LNCaP clone FGC (cell line): Measurements from ENCODE around the gene LIPG.
"Not testable (repeated sequence)": the region's sequence is repeated elsewhere in the genome, so short reads cannot be mapped to it uniquely, and the experiment has no call there.

ENCODE experiments used
- DNase-seq: peaks from one replicate; pipeline ENCODE4 v3.0.0-alpha.2; 2011; ENCODE audit warnings: low read depth
- H3K4me3 ChIP-seq: 2 replicates; pipeline ENCODE4 v1.5.1; 2011; ENCODE audit warnings: mild to moderate bottlenecking, low read depth, low read length, control low read depth
- TF ChIP-seq, protein P1 (sequence below): IDR thresholded peaks from 2 replicates; pipeline ENCODE4 v1.5.1; 2012; ENCODE audit warnings: mild to moderate bottlenecking; ENCODE audit not compliant: control insufficient read depth, insufficient read depth; ENCODE audit errors: extremely low read depth

The LIPG gene

DNA sequence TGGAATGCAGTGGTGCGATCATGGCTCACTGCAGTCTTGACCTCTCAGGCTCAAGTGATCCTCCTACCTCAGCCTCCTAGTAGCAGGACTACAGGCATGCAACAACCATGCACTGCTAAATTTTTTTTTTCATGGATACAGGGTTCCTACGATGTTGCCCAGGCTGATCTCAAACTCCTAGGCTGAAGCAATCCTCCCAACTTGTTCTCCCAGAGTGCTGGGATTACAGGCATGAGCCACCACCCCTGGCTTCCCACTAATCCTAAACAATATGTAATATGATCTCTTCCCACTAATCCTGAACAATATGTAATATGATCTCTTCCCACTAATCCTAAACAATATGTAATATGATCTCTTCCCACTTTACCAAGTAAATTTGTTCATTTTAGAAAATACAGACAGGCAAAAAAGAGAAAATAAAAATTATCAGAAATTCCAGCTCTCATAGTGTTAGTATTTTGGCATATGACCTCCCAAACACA is 41.2 kb upstream of the LIPG start:
- no peak for DNase-seq
- no peak overlapping the region for H3K4me3 ChIP-seq
- TF ChIP-seq, protein P1, sequence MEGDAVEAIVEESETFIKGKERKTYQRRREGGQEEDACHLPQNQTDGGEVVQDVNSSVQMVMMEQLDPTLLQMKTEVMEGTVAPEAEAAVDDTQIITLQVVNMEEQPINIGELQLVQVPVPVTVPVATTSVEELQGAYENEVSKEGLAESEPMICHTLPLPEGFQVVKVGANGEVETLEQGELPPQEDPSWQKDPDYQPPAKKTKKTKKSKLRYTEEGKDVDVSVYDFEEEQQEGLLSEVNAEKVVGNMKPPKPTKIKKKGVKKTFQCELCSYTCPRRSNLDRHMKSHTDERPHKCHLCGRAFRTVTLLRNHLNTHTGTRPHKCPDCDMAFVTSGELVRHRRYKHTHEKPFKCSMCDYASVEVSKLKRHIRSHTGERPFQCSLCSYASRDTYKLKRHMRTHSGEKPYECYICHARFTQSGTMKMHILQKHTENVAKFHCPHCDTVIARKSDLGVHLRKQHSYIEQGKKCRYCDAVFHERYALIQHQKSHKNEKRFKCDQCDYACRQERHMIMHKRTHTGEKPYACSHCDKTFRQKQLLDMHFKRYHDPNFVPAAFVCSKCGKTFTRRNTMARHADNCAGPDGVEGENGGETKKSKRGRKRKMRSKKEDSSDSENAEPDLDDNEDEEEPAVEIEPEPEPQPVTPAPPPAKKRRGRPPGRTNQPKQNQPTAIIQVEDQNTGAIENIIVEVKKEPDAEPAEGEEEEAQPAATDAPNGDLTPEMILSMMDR = no peak

DNA sequence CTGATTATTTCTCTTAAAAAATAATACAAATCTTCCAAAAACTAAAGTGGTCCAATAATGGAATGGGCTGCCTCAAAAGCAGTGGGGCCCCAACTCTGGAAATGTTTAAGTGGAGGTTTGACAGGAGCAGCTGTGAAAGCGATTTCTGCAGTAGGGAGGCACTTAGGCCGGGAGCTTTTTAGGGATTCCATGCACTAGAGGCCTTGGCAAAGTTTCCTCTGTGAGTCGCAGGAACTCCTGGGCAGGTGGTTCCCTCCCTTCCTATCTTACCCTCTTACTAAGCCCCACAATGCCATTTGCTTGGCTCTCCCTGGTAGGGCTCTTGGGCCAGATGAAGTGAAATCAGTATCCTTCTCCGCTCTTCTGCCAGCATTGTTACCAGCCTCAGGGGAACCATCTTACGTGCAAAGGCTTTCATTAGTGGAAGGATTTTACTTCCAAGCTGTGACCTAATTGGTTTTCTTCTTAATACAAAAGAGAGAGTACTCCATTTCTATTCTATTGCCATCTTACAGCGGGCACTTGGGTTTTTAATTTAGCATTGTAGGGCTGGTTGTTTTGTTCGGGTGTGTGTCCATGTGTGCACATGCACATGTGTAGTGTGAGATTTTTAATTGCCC is 40.5 kb upstream of the LIPG start:
- TF ChIP-seq, protein P1 = no peak
- DNase-seq = no peak
- no peak overlapping the region for H3K4me3 ChIP-seq

DNA sequence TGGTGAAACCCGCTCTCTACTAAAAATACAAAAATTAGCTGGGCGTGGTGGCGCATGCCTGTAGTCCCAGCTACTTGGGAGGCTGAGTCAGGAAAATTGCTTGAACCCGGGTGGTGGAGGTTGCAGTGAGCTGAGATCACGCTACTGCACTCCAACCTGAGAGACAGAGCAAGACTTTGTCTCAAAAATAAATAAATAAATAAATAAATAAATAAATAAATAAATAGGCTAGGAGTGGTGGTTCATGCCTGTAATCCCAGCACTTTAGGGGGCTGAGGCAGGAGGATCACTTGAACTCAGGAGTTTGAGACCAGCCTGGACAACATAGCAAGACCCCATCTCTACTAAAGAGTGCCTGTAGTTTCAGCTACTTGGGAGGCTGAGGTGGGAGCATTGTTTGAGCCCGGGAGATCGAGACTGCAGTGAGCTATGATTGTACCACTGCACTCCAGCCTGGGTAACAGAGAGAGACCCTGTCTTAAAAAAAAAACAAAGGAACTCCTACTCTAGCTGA is 38.2 kb upstream of the LIPG start:
- not testable (repeated sequence) for H3K4me3 ChIP-seq, DNase-seq

DNA sequence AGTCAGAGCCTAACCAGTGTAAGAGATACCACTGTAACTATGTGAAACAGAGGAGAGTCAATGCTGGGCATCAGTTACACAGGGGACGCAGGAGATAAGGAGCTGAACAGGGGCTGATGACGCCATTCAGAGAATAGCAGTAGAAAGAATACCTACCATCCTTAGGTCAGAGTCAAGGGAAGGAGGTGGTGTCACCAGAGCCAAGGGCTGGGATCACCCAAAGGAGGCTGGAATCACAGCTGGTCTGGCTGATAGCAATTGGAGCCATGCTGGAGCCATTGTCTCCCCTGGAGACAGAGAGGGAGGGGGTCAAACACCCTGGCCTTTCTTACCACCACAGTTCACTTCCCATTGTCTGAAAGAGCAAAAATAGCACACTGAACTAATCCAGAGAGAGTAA is 37.5 kb upstream of the LIPG start:
- no peak for DNase-seq
- no peak overlapping the region for H3K4me3 ChIP-seq
- TF ChIP-seq, protein P1 = no peak

DNA sequence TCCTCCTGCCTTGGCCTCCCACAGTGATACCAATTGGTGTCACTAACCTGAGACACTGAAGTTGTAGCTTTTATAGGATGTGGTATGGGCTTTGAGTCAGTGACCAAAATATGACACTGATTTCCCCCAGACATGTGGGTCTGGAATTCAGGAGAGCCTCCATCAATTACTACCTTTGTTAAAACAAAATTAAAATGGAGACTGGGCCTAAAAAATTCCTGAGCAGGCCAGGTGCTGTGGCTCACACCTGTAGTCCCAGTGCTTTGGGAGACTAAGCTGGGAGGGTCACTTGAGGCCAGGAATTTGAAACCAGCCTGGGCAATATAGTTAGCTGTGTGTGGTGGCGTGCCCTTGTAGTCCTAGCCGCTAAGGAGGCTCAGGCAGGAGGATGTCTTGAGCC is 36.9 kb upstream of the LIPG start:
- no peak overlapping the region for H3K4me3 ChIP-seq
- DNase-seq = no peak
- TF ChIP-seq, protein P1 = no peak

DNA sequence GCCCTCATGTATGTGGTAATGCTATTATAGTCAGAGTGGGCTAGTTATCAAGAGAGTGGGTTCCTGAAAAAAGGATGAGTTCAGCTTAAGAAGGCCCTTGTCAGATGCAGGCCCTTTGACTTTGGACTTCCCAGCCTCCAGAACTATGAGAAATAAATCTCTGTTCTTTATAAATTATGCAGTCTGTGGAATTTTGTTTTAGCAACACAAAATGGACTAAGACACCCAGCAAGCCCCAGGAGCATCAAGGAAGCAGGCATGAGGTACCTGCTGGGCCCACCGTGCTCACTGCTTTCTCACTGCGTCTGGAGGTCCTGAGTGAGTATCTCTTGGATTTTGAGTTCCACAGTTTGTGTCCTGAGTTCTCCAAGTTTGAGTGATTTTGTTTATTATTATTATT is 35.9 kb upstream of the LIPG start:
- H3K4me3 ChIP-seq = no peak overlapping the region
- TF ChIP-seq, protein P1 = no peak
- DNase-seq = no peak

DNA sequence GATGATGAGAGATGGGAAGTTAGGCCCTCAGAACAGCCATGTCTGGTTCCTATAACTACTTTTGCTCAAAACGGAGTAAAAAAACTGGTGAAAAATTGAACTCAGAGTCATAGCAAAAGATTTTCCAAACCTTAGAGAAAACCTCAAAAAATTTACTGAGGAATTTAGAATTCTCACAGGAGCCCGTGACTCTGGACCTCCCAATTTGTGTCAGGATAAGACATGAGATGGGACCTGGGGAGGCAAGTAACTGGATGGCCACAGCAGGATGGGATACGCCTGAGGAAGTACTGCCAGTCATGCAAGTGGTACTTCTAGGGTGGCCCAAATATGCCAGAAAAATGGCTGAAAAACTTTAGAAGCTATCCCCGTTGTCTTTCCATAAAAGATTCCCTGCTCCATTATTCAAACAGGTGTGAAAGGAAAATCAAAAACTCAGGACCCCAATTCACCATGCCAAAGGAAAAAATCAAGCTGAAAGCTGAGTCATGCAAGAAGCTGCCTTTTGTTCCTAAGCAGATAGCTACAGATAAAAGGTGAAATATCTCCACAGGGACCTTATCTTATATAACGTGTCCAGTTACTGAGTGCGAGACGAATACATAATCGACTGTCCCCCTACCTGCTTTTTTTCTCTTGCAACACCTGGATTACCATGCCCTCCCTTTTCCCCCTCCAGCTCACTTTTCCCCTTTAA is 34.1 kb upstream of the LIPG start:
- DNase-seq = no peak
- no peak overlapping the region for H3K4me3 ChIP-seq
- TF ChIP-seq, protein P1 = no peak
